ENCODE measurements around the gene CCDC30. TPM values are rescaled to one million over a fixed set of nuclear protein-coding genes. Genes with fewer than 3 reads are reported as not detected.

The CCDC30 gene
- total and polyA plus RNA-seq, 9 of the 15 experiments (the other 6 are each of a cell fraction or from before 2014, with no cell fraction given) = 0.05 to 0.91 (median 0.24) TPM

- Histone ChIP-seq H3K27me3 (ENCODE audit: control insufficient read depth in 2 of 2, insufficient read depth in 2 of 2, low read length in 2 of 2) (no peaks in the 10 kb centered on the region; a peak in 1 of 5 replicates), H3K4me2 (ENCODE audit: insufficient read depth, low read length) (no peak overlapping the region), H3K4me1 (replicated peaks in 1 of 2; ENCODE audit: control insufficient read depth in 2 of 2, insufficient read depth in 2 of 2, low read length in 2 of 2) (no peaks in the 10 kb centered on the region), H4K20me1 (replicated peaks; ENCODE audit: control insufficient read depth, insufficient read depth, low read length) (no peaks in the 10 kb centered on the region), H3K9me1 (ENCODE audit: control insufficient read depth, insufficient read depth, low read length) (no peaks in the 10 kb centered on the region), H3K9me3 (replicated peaks; ENCODE audit: control insufficient read depth, insufficient read depth, low read depth, low read length) (no peaks in the 10 kb centered on the region), H3K27ac (ENCODE audit: extremely low read depth, low read depth, low read length) (no peak overlapping the region), H3K79me2 (ENCODE audit: control insufficient read depth, insufficient read depth, low read length) (no peaks in the 10 kb centered on the region), H3K4me3 (no peak overlapping the region), H3K9ac (ENCODE audit: insufficient read depth in 1 of 2, low read depth in 2 of 2, low read length in 2 of 2) (no peak overlapping the region), H3K36me3 (ENCODE audit: control insufficient read depth, insufficient read depth, low read length) (no peaks in the 10 kb centered on the region), H2AFZ (ENCODE audit: low read depth, low read length) (no peak overlapping the region)
- 0 out of 3 replicates have a peak, but pooled peaks have one; percentile 49 for ATAC-seq
- DNase-seq (ENCODE audit: extremely low read depth in 1 of 4, low spot score in 3 of 4) = no peak
- no TSS peak for BruUV-seq (replicated peaks)
- CTCF ChIA-PET (ENCODE audit: low intra/inter-chr PET ratio) = no interaction called here
- WGBS (ENCODE audit: insufficient coverage, low coverage, missing lambda C conversion rate) = 1% methylated on average over 6 of the region's 6 CpGs
- in situ Hi-C loops (cut with MboI) (no loop called here), intact Hi-C loops (cut with micrococcal nuclease) (no loop called here)
- POLR2A ChIA-PET = interaction anchor here (0.6 kb wide), 1 partner anchor 25 kb away, joined by 3 read pairs; no protein-coding TSS in a partner anchor
- FAIRE-seq = no peak
- TF ChIP-seq MTF1 (CRISPR knock-in tag; IDR thresholded peaks at IDR 0.05; ENCODE audit: borderline replicate concordance) (no peak), ZKSCAN1 (IDR thresholded peaks at IDR 0.05; ENCODE audit: low read depth, low read length) (peak; percentile 45; the same call in 1 of the 2 replicates)
Measured at GRCh38 chr1:42533101-42533863, 70.2 kb downstream of the CCDC30 start.

- ChIA-PET POLR2A (no interaction called here), CTCF (ENCODE audit: low intra/inter-chr PET ratio) (no interaction called here)
- no peak overlapping the region for H3K9ac ChIP-seq (ENCODE audit: insufficient read depth in 1 of 2, low read depth in 2 of 2, low read length in 2 of 2)
- H4K20me1 ChIP-seq (replicated peaks; ENCODE audit: control insufficient read depth, insufficient read depth, low read length) = no peaks in the 10 kb centered on the region
- ATAC-seq = no peak
- H3K27ac ChIP-seq (ENCODE audit: extremely low read depth, low read depth, low read length) = no peak overlapping the region
- DNase-seq (ENCODE audit: extremely low read depth in 1 of 4, low spot score in 3 of 4) = no peak
- H3K4me2 ChIP-seq (ENCODE audit: insufficient read depth, low read length) = no peak overlapping the region
- 0% methylated on average over 1 of the region's 1 CpG for WGBS (ENCODE audit: insufficient coverage, low coverage, missing lambda C conversion rate)
- no peaks in the 10 kb centered on the region for H3K79me2 ChIP-seq (ENCODE audit: control insufficient read depth, insufficient read depth, low read length)
- no peaks in the 10 kb centered on the region for H3K36me3 ChIP-seq (ENCODE audit: control insufficient read depth, insufficient read depth, low read length)
- H2AFZ ChIP-seq (ENCODE audit: low read depth, low read length) = no peak overlapping the region
- FAIRE-seq = no peak
- H3K9me1 ChIP-seq (ENCODE audit: control insufficient read depth, insufficient read depth, low read length) = no peaks in the 10 kb centered on the region
- in situ Hi-C loops (cut with MboI) = no loop called here
- no TSS peak for BruUV-seq (replicated peaks)
- intact Hi-C loops (cut with micrococcal nuclease) = no loop called here
- no peaks in the 10 kb centered on the region for H3K9me3 ChIP-seq (replicated peaks; ENCODE audit: control insufficient read depth, insufficient read depth, low read depth, low read length)
- no peaks in the 10 kb centered on the region for H3K4me1 ChIP-seq (replicated peaks in 1 of 2; ENCODE audit: control insufficient read depth in 2 of 2, insufficient read depth in 2 of 2, low read length in 2 of 2)
- H3K4me3 ChIP-seq = no peak overlapping the region
- no peaks in the 10 kb centered on the region; a peak in 1 of 5 replicates for H3K27me3 ChIP-seq (ENCODE audit: control insufficient read depth in 2 of 2, insufficient read depth in 2 of 2, low read length in 2 of 2)
- no peak for TF ChIP-seq ARHGAP35 (IDR thresholded peaks at IDR 0.05; ENCODE audit: partially characterized antibody)
- no peak for TF ChIP-seq NFIX (CRISPR knock-in tag; IDR thresholded peaks at IDR 0.05; ENCODE audit: low read depth)
- no peak for TF ChIP-seq BACH1 (tag; IDR thresholded peaks at IDR 0.05)
- no peak for TF ChIP-seq MCM3 (IDR thresholded peaks at IDR 0.05)
- TF ChIP-seq ZFP30 (CRISPR knock-in tag; IDR thresholded peaks at IDR 0.05; ENCODE audit: borderline replicate concordance) = no peak
- no peak for TF ChIP-seq NR1H2 (CRISPR knock-in tag; IDR thresholded peaks at IDR 0.05)
- no peak for TF ChIP-seq L3MBTL2 (IDR thresholded peaks at IDR 0.05)
- TF ChIP-seq ZNF277 (CRISPR knock-in tag; IDR thresholded peaks at IDR 0.05; ENCODE audit: borderline replicate concordance) = no peak
Measured at GRCh38 chr1:42541104-42541503, 78.0 kb downstream of the CCDC30 start.
